Left lung (tissue), 10 donors: ENCODE measurements around the gene MOB3B. TPM values are rescaled to one million over a fixed set of nuclear protein-coding genes. Genes with fewer than 3 reads are reported as not detected.

Experiments
- ATAC-seq: fragments of 200-7000 bp; cut with Tn5 transposase; one replicate; pipeline ENCODE4 v1.9.1; 2020; ENCODE audit warnings: moderate library complexity
- DNase-seq, 4 donors: peaks; one replicate each; pipeline ENCODE4 v3.0.0-alpha.2; 2013 to 2020
- H3K27ac ChIP-seq, 2 donors: fragments of 200-600 bp; sonication (generic) in 1 of 2; one replicate each; pipeline versions ENCODE4 v1.5.0 to v1.8.0; 2020 to 2021
- H3K27me3 ChIP-seq, 2 donors: fragments of 200-600 bp; sonication (generic) in 1 of 2; one replicate each; pipeline versions ENCODE4 v1.5.0 to v1.8.0; 2020 to 2021
- H3K36me3 ChIP-seq, 2 donors: fragments of 200-600 bp; sonication (generic) in 1 of 2; one replicate each; pipeline versions ENCODE4 v1.5.0 to v1.8.0; 2020 to 2021
- H3K4me1 ChIP-seq, 2 donors: fragments of 200-600 bp; one replicate each; pipeline ENCODE4 v1.8.0; 2021
- H3K4me3 ChIP-seq, 2 donors: fragments of 200-600 bp; sonication (generic) in 1 of 2; one replicate each; pipeline versions ENCODE4 v1.5.0 to v1.8.0; 2020 to 2021; ENCODE audit warnings: mild to moderate bottlenecking in 1 of 2
- H3K9me3 ChIP-seq, 2 donors: fragments of 200-600 bp; sonication (generic) in 1 of 2; one replicate each; pipeline versions ENCODE4 v1.5.0 to v1.8.0; 2020 to 2021
- intact Hi-C, 2 donors: fragments of 100-400 bp; cut with DNase I; formaldehyde crosslinking; loops; one replicate each; pipeline versions ENCODE4 v1.11.2 to v1.14.2; 2022
- polyA plus RNA-seq, 6 donors: library from polyadenylated mRNA; unstranded; fragments of 120-200 nt; gene quantifications; one replicate each; pipeline ENCODE4 v1.2.1, GENCODE V29; 2013; ENCODE audit not compliant: insufficient read length in 6 of 6
- total RNA-seq, 2 donors: library from RNA; stranded (reverse); fragmentation: NEBNext Ultra II Directional; extraction: Animal tissue kit (Norgen Biotek cat#: 25700); gene quantifications; one replicate each; pipeline ENCODE4 v1.2.1, GENCODE V29; 2021
- TF ChIP-seq, protein P1 (sequence below), 2 donors: fragments of 200-600 bp; sonication (generic) in 1 of 2; IDR thresholded peaks; one replicate each; pipeline versions ENCODE4 v1.5.0 to v1.8.0; 2021; ENCODE audit warnings: antibody characterized with exemption in 2 of 2
- donor health status: DM: no; HTN: yes; CAD: no.
- donor health status: DM: no; HTN: no; CAD: no.

Gene MOB3B
- total and polyA plus RNA-seq, 8 donors = 7.2 to 18.3 (median 15.8) TPM

DNA sequence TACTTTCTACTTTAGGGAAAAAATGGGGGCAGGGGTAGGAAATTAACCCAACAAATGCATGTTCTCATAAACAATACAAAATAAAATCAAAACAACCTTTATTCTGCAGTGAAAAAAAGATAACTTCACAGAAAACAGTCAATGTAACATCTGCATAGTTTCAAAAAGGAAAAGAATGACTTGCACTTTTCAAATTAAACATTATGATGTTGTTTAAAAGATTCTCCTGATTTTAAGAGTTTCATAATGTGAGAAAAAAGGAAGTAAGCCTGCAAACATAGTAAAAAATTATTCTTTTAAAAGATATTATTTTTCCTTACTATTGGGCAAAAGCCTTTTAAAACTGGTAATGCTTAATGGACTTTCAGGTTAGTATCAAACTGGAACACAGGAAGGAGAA, 36.1 kb upstream of the MOB3B start:
- ATAC-seq (no peak), DNase-seq (no peak)
- Histone ChIP-seq H3K4me1 (peaks cover 0 to 29% of the 10 kb centered on the region in 2 donors), H3K4me3 (no peak overlapping the region), H3K27me3 (no peaks in the 10 kb centered on the region), H3K36me3 (peaks cover 0 to 47% of the 10 kb centered on the region in 2 donors), H3K27ac (peak overlapping the region in 1 of 2 donors; percentile 50), H3K9me3 (no peaks in the 10 kb centered on the region)
- TF ChIP-seq, protein P1, sequence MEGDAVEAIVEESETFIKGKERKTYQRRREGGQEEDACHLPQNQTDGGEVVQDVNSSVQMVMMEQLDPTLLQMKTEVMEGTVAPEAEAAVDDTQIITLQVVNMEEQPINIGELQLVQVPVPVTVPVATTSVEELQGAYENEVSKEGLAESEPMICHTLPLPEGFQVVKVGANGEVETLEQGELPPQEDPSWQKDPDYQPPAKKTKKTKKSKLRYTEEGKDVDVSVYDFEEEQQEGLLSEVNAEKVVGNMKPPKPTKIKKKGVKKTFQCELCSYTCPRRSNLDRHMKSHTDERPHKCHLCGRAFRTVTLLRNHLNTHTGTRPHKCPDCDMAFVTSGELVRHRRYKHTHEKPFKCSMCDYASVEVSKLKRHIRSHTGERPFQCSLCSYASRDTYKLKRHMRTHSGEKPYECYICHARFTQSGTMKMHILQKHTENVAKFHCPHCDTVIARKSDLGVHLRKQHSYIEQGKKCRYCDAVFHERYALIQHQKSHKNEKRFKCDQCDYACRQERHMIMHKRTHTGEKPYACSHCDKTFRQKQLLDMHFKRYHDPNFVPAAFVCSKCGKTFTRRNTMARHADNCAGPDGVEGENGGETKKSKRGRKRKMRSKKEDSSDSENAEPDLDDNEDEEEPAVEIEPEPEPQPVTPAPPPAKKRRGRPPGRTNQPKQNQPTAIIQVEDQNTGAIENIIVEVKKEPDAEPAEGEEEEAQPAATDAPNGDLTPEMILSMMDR (IDR thresholded peaks at IDR 0.05) = no peak
- intact Hi-C loops = no loop called here

- H3K4me1 ChIP-seq = peaks cover 0 to 19% of the 10 kb centered on the region in 2 donors
- peak overlapping the region; percentile 26 to 50 for H3K27ac ChIP-seq
- ATAC-seq (peak; percentile 63), DNase-seq (no peak)
- intact Hi-C loops = no loop called here
- no peak overlapping the region for H3K4me3 ChIP-seq
- TF ChIP-seq, protein P1 (IDR thresholded peaks at IDR 0.05) = no peak
- no peaks in the 10 kb centered on the region for H3K27me3 ChIP-seq
- peaks cover 0 to 57% of the 10 kb centered on the region in 2 donors for H3K36me3 ChIP-seq
- H3K9me3 ChIP-seq = no peaks in the 10 kb centered on the region
Observed at GRCh38 chr9:27564670-27565069, 35.1 kb upstream of the MOB3B start.

- Histone ChIP-seq H3K36me3 (peaks cover 0 to 60% of the 10 kb centered on the region in 2 donors), H3K27me3 (no peaks in the 10 kb centered on the region), H3K4me1 (peaks cover 0 to 13% of the 10 kb centered on the region in 2 donors), H3K27ac (peak overlapping the region in 1 of 2 donors; percentile 50), H3K4me3 (no peak overlapping the region), H3K9me3 (no peaks in the 10 kb centered on the region)
- no peak for DNase-seq
- TF ChIP-seq, protein P1 (IDR thresholded peaks at IDR 0.05) = no peak
- intact Hi-C loops = no loop called here
- ATAC-seq = no peak
Observed at GRCh38 chr9:27563738-27564430, 34.3 kb upstream of the MOB3B start.

DNA sequence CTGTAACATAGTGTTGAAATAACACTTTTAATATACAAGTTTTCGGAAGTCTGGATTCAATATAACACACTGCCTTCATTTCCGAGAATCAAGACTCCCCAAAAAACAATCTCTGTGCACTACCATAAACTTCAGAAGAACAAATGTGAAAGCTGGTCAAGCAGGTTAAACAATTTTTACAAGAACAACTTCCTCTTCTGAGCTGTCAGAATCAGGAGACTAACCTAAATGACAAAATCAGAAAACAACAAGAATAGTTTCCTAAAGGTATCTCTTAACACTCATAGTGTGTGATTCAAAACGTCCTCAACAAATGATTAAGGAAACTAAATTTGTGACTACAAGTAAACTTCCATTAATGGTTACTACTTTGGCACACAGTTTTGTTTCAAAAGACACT, 32.1 kb upstream of the MOB3B start:
- intact Hi-C loops = no loop called here
- Histone ChIP-seq H3K9me3 (no peaks in the 10 kb centered on the region), H3K27ac (no peak overlapping the region), H3K27me3 (no peaks in the 10 kb centered on the region), H3K36me3 (peaks cover 0 to 78% of the 10 kb centered on the region in 2 donors), H3K4me3 (no peak overlapping the region), H3K4me1 (peaks cover 0 to 13% of the 10 kb centered on the region in 2 donors)
- ATAC-seq (peak; percentile 49), DNase-seq (no peak)
- TF ChIP-seq, protein P1 (IDR thresholded peaks at IDR 0.05) = no peak

DNA sequence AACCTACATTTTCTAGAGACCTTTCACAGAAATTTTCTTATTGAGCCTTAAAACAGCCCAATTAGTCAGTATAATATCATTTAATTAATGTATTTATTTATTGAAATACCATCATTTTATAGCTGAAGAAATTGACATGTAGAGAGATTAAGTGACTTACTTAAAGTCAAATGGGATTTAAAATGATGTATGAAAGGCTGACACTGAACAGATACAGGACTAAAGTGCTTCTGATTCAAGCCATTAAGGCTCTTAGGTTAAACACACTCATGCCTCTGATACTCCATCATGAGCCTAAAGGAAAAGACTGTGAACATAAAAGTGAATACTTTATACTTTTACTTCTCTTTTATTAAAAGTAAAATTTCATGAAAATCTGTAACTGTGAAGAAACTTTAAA, 30.8 kb upstream of the MOB3B start:
- TF ChIP-seq, protein P1 (IDR thresholded peaks at IDR 0.05) = no peak
- H3K4me1 ChIP-seq = peaks cover 0 to 8% of the 10 kb centered on the region in 2 donors
- H3K27ac ChIP-seq = no peak overlapping the region
- no peaks in the 10 kb centered on the region for H3K9me3 ChIP-seq
- intact Hi-C loops = no loop called here
- no peaks in the 10 kb centered on the region for H3K27me3 ChIP-seq
- H3K4me3 ChIP-seq = no peak overlapping the region
- peaks cover 0 to 78% of the 10 kb centered on the region in 2 donors for H3K36me3 ChIP-seq
- DNase-seq (no peak), ATAC-seq (no peak)
